HUDEP-2 (cell line): Measurements from ENCODE around the gene CDHR2.

Experiments used
- DNase-seq, 76 experiments: peaks; one replicate each; lab custom pipeline; 2025; ENCODE audit not compliant: unreplicated experiment in 76 of 76; lab: John Stamatoyannopoulos, UW

The CDHR2 gene

DNA sequence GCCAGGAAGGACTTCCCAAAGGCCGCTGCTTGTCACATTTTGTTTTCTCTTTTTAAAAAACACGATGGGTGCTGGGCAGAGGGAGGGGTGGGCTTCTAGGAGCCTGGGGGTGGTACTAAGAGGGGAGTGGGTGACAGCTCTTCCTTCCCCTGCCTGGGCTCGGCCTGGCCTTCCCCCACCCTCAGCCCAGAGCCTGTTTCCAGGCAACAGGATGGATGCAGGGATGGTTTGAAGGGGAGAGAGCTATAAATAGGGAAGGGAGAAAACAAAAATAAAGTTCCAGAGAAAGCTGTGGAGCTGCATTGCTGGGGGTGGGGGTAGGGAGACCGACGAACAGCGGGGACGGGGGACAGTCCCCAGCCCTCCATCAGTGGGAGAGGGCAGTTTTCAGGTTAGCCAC, 67.4 kb downstream of the CDHR2 start:
- DNase-seq: no peak

DNA sequence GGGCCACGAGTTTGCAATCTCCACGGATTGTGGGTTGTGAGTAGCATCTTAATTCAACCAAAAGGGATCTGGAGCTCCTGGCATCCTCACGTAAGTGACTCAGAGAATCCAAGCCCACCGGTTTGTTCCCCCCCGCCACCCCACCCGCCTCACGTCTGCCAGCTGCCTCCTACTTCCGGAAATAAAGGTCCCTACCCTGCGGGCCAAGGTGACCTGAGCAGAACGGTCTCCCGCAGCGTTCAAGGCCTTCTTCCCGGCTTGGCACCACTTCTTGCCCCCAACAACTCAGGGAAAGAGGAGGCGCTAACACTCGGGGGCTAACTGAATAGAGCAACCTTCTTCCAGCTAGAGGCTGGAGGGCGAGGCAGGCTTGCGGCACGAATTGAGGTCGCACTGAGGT, 69.6 kb downstream of the CDHR2 start:
- no peak for DNase-seq

DNA sequence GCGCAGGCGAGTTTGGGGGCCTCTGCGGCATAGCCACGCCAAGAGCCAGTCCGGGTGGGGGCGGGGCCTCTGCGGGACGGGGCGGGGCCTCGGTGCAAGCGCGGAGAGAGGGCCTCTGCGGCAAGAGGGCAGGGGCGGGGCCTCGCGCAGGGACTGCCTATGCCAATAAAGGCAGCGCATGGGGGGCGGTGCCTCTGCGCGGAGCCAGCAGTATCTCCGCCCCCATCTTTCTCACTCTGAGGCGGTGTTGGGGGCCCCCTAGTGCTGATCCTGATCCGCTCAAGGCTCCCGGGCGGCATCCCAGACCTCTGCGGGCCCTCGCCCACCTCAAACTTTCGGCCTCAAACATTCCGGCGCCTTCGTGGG, 70.0 kb downstream of the CDHR2 start:
- DNase-seq: peak in 75 of 76 experiments; percentile 13 to 97 (median 88)

DNA sequence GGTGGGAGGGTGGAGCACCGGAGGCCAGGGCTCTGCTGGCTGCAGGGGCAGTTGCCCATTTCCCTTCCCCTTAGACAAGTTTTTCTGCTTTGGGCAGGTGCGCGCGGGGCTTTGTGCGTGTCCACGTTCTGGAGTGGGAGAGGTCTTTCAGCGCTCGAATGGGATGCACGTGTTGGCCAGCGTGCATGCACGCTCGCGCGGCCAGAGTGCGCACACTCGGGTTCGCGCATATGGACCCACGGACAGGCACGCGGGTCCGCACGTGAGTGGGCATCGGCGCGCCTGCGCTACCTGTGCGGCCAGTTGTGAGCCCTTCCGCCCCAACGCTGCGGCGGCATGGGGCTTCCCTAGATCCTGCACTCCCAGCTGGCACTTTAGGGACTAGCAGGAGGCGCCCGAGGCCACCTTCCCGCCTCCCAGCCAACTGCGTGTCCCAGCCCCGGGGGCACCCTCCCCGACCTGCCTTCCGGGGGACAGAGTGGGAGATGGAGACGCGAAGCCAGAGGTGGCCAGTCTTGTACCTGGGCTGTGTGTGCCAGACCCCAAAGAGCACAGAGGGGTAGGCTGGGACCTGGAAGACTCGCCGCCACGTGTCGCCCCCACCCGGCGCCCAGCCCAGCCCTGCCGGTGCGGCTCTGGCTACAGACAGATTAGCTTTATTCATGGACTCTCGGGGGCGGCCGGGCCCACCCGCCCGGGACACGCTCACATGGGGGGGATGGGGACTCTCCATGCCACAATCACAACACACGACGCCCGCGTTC, 70.6 kb downstream of the CDHR2 start:
- DNase-seq: no peak

DNA sequence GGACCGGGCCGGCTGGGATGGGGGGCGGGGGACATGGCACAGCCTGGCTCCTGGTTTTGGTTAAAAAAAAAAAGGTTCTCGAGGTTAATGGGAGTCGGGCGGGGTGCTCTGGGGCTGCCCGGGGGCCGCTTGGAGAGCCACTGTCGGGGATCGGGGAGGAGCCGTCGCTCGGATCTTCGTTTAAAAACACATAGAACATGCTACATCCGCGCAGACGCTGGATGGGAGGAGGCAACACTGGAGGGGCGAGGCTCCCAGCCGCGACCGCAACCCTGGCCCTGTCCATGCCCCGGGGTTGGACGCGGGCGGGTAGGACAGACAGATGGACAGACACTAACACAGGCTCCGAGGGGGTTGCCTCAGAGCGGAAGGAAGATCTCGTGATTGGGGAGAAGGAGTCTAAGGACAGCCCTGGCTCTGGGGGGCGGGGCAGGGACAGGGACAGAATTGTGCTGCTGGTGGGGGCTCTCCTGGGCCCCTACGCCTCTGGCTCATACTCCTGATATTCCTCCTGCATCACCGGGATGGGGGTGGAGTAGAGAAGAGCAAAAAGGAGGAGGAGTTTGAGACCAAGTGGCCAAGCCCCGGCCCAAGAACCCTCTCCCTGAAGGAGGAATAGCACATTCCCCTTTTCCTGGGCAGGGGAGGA, 71.3 kb downstream of the CDHR2 start:
- DNase-seq: peak in 22 of 76 experiments; percentile 6 to 52 (median 24)

DNA sequence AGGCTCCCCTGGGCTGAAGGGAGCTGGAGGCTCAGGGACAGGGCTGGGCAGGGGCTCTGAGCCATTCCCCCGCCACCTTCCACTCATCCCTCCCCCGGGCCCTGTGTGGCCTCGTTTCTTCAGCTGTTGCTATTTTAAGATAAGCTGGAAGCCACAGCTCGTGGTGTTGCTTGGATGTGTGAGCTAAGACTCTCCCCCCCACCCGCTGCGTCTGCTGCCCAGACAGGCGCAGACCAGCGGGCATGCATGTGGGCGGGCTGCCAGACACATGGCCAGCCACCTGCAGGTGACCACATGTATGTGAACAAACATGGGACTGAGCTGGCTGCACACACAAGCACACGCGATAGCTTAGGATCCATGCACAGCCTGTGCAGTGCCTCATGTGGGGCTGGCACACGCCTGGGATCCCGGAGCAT, 72.5 kb downstream of the CDHR2 start:
- DNase-seq: peak in 19 of 76 experiments; percentile 9 to 58 (median 33)

DNA sequence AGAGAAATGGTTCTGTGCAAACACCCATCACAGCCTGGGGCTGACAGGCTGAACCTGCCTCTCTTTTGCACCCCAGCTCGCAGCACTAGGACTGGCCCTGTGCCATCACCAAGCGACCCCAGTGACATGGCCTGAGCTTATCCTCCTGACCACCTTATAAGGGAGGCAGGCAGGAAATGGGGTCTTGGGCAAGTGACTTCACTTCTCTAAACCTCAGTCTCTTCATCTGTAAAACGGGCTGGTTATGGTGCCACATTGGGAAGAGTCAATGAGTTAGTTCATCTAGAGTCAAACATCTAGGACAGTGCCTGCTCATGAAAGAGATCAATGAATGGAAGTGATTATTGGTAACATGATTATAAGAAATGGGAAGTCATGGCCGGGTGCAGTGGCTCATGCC, 75.0 kb downstream of the CDHR2 start:
- no peak for DNase-seq

DNA sequence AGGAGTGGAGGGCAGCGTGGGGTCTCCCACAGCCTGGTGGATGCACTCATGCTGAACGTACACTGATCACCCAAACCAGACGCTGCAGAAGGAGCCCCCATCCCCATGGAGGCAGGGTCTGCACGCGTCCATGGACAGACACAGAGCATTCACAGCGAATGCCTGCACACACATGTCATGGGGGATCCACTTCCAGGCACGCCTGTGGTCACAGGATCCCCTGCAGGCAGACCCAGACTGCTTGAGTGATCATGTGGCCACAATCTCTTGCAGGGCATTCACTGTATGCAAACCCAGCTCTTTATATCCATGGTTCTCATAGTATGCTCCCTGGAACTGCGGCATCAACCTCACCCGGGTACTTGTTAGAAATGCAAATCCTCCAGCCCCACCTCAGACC, 75.8 kb downstream of the CDHR2 start:
- no peak for DNase-seq

DNA sequence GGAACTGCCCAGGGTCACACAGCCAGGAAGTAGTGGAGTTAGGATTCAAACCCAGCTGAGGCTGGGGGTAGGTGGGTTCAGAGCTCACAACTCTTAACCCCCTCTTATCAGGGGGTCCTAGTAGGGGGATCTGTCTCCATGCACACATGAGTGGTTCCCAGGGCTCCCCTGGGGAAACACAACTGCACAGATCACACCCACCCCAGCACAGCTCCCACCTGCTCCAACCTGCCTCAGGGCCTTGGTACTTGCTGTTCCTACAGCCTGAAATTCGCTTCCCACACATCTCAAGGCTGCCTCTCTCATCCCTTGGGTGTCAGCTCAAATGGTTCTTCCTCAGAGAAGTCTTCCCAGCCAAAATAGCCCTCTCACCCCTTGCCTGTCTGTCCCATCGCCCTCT, 76.4 kb downstream of the CDHR2 start:
- DNase-seq: no peak

DNA sequence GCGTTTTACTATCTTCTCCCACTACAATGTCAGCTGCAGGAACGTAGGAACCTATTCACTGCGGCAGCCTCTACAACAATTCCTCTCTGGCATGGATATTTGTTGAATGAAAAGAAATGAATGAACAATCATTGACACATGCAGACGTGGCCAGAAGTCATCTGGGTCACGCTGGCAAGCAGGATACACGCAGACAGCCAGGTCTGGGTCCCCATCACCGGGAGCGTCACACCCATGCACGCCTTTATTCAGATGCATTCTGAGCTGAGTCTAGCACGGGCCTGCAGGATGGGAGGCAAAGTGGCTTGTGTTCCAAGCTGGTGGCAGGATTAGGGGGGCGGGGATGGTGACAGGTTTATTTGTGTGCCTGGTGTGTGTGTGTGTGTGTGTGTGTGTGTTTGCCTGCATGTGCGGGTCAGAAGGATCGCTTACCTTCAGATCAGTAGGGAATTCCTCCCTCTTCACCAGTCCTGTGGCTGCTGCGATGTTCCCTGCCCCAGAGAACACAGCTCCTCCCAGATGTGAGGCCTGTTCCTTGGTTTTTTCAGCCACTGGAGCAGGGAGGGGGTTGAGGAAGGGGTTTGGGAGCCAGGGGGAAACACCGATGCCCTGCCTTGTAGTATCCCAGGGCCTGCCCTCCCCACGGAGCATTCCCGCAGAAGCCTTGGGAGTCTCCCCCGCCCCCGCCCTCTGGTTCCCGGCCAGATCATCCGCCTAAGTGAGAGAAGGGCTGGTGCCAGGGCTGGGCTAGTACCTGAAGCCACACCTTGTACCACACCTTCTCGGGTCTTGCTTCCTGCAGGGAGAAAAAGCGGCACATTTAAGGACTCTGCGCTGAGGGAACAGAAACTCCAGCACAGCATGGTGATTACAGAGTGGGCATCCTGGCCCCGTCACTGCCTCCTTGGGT, 77.1 kb downstream of the CDHR2 start:
- no peak for DNase-seq

DNA sequence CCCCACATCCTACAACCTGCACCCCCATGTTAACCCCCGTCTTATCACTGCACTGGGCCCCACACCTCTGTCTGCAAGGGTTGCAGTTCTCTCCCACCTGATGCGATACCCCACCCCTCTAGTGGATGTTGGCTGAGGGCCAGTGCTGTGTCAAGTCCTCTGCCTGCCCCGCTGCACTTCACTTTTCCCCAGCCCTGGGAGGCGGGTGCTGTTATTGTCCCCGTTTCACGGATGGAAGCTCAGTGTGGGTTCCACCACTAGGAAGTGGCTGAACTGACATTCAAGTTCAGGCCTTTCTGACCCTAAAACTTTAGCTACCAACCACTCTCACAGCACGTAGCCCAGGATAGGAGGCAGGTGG, 77.7 kb downstream of the CDHR2 start:
- no peak for DNase-seq

DNA sequence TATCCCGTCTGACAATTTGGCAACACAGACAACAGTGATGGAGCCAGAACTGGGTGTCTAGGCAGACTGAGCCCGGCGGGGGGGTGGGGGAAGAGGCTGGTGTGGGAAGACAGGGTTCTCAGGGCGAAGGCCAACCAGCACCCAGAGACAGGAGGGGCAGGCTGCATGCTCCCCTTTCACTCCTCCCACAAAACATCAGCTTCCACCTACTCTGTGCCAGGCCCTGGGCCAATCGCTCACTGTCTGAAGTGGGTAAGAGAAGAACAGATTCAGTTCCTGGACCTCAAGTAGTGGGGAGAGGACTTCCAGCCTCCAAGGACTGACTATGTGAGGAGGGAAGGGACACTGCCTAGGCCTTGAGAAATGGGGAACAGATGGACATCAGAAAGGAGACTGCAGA, 78.4 kb downstream of the CDHR2 start:
- no peak for DNase-seq

DNA sequence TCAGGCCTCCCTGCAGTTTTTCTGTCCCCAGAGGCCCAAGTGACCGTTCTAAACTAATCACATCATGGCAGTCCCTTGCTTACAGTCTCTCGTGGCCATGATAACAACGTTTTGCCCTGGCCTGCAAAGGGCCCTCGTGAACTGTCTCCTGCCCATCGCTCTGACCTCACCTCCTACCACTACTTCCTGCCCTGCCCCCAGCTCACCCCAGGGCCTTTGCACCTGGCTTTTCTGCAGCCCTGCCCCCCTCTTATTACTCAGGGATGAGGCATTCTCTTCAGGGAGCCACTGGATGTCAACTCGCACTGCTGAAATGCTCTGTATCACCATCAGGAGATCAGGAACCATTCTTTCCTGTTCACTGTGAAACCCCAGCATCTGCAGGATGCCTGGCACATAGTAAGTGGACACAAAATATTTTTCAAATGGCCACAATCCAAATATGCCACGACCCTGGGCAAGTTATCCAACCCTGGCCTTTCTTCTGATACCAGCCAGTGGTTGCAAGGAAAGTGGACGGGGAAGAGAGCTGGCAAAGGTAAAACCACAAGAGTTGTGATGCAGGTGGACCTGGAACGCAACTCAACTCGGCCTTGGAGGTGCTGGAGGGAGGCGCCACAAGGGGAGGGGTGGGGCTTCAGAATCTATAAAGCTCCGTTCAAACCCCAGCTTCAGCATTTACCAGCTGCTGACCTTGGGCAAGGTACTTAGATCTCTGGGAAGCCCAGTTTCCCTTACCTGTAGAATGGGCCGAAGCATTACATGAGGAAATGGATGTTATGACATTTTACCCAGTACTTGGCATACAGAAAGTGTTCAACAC, 79.5 kb downstream of the CDHR2 start:
- no peak for DNase-seq

DNA sequence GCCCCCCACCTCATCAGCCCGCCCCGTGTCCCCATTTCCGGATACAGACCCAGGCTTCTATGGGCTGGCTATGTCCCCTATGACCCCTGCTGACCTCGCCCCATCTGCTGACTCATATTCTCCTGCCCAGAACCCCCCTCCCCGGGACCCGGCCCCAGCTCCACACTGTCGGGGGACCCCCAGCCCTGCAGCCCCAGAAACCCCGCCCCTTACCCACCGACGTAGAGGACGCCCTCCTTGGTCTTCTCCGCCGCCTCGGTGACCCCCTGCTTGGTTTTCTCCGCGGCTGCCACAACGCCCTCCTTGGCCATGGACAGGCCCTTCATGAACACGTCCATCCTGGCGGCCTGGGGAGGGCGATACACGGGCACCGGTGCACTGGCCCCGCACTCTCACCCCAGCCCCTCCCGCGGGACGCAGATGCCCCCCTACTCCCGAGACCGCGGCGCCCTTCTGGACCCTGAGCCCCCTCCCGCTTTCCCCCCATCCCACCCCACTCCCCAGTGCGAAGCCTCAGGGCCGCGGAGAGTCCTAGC, 80.2 kb downstream of the CDHR2 start:
- DNase-seq: no peak

DNA sequence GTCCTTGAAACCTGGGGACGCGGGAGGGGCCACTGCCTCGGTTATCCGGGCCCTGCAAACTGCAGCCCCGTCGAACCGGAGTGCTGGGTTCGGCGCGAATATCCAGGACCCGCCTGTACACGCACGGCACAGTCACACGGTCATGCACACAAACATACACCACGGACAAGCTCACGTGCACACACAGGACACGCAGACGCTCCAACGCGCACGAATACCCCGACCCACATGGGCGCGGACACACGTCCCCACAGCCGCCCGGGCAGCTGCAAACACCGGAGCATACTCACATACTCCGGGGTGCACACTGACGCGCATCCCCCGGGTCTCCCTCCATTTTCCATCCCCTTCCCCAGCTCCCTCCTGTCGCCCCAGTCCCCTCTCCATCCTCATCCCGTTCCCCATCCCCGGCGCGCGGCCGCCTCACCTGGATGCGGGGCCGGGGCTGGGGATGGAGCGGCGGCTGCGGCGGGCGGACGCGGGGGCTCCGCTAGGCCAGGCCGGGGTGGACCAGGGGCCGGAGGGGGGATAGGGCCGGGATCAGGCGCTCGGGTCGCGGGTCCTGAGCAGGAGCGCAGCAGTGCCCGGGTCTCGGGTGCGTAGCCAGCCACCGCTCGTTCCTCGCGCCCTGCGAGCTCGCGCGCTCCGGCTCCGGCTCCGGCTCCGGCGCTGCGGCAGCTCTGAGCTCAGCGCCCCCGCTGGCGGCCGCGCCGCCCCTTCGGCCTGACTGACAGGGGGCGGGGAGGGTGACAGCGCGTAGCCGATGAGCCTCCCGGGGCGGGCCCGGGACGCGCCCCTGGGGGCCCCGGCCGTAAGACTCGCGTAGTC, 80.9 kb downstream of the CDHR2 start, which contains the start of the genes EIF4E1B and SNCB:
Gene EIF4E1B, plus strand, starts transcription at position 823 of the 828 bp plus-strand sequence. CDS start 12,113 bp downstream, outside the sequence.
Gene SNCB, minus strand, starts transcription at position 682 of the 828 bp plus-strand sequence. CDS start 880 bp downstream, outside the sequence.
- DNase-seq: peak in 13 of 76 experiments; percentile 6 to 36 (median 17)

DNA sequence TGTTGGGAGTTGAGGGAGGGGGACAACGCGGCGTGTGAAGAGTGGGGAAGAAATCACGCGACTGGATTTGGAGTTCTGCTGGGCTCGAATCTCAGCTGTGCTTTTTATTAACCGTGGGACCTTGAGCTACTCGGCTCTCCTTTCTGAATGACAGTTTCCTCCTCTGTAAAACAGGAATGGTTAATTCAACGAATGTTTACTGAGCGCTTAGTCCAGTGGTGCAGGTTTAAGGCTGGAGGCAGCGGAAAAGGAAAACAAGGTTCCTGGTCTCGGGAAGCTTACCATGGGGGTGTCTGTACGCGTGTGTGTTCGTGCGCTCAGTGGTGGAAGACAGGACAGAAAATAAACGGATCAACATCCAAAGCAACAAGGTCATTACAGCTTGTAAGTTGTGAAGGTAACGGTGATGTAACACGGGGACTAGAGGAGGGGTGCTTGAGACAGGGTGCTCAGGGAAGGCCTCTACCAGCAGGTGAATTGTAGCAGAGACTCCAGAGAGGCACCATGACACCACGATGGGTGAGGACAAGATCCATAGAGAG, 81.6 kb downstream of the CDHR2 start:
- DNase-seq: no peak

DNA sequence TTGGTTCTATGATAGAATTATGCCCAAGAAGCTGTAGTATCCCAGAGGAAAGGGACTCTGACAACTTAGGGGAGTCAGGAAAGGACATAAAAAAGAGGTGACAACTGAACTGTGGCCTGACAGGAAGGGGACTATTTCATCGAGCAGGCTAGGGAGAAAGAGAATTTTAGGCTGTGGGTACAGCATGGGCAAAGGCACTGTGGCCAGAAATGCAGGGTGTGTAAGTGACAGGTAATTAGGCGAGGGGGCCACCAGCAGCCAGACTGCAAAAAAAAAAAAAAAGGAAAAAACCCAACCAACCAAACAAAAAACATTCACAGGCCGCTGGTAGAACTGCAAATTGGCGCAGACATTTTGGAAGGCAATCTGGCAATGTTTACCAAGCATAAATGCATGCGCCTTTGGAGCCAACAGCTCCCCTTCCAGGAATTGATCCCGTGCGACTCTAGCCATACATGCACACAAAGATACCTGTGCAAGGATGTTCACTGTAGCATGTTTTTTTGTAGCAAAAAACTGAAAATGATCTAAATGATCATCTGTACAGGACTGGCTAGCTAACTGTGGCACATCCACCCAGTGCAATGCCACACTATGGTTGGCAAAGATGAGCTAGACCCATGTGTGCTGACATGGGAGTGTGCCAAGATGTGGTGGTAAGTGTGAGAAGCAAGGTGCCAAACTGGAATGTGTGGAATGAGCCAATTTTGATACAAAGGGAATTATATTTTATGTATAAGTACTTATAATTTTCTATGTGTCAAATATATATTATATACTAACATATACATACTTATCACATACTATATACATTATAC, 82.5 kb downstream of the CDHR2 start:
- no peak for DNase-seq

DNA sequence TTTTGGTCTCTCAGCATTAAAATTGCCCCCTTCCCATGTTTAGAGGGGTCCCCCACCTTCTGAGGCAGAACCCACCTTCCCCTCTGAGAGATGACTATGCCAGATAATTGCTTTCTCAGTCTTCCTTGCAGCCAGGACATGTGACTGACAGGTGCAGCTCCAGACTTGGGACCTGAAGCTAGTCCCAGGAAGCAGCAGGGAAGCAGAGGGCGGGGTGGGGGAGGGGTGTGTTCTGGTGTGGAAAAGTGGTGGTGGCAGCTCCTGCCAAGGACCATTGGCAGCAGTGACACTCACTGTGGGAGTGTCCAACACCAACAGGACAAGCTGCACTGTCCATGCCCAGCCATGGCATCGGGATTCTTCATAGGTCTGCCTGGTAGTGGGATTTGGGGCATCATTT, 83.6 kb downstream of the CDHR2 start:
- DNase-seq: no peak
